ENCODE measurements around the gene CBLB.

DNA sequence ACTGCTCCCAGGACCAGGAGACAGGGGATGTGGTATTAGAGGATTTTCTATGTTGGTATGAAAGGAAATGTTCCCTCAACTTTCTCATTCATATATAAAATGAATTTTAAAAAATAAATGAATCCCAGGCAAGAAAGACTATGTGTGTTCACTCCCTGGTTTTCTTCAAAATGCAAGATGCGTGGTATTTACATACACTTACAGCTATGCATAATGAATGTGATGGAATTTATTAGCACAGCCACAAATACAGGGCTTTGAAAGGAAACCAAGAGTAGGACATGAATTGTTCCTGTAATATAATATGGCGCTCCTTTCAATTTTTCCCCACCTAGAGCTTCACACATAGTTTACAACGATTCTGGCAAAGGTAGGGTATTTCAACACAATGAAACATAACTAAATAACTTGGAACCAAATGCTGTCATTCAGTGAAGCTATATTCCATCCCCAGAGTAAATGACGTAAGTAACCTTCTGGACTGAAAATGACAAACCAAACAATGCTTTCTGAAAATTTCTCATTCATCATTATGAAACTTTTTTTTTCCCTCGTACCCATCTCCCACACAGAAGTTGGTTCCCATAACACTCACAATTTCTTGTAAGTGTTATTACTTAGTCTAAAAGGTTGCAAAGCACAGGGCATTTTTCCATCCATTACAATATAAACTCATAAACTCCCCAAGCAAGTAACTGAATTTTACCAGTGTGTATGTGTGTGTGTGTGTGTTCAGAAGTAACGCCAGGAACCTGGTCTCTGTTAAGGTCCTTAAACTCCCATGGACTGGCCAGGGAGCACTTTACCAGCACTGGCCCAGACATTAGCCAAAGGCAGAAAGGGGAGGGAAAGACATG lies 41.8 kb downstream of the CBLB start:
- TF ChIP-seq EZH2 (IDR thresholded peaks at IDR 0.05; ENCODE audit: borderline replicate concordance, low read depth, low read length): no peak
- TF ChIP-seq YY1 (IDR thresholded peaks at IDR 0.05; ENCODE audit: borderline replicate concordance in 1 of 3, control insufficient read depth in 1 of 3, extremely low read depth in 1 of 3, insufficient read depth in 3 of 3, insufficient read length in 1 of 3, insufficient replicate concordance in 2 of 3, low read depth in 1 of 3, low read length in 2 of 3): no peak
- TF ChIP-seq FOXK1 (CRISPR knock-in tag; IDR thresholded peaks at IDR 0.05; ENCODE audit: borderline replicate concordance): no peak
- no peak for TF ChIP-seq TRIM24 (IDR thresholded peaks at IDR 0.05)
- TF ChIP-seq, protein P1, sequence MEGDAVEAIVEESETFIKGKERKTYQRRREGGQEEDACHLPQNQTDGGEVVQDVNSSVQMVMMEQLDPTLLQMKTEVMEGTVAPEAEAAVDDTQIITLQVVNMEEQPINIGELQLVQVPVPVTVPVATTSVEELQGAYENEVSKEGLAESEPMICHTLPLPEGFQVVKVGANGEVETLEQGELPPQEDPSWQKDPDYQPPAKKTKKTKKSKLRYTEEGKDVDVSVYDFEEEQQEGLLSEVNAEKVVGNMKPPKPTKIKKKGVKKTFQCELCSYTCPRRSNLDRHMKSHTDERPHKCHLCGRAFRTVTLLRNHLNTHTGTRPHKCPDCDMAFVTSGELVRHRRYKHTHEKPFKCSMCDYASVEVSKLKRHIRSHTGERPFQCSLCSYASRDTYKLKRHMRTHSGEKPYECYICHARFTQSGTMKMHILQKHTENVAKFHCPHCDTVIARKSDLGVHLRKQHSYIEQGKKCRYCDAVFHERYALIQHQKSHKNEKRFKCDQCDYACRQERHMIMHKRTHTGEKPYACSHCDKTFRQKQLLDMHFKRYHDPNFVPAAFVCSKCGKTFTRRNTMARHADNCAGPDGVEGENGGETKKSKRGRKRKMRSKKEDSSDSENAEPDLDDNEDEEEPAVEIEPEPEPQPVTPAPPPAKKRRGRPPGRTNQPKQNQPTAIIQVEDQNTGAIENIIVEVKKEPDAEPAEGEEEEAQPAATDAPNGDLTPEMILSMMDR (IDR thresholded peaks at IDR 0.05 in 2 of 3, conservative IDR thresholded peaks at IDR 0.05 in 1 of 3; ENCODE audit: insufficient read depth in 2 of 3, low read depth in 1 of 3, low read length in 3 of 3): no peak
- TF ChIP-seq RAD21 (CRISPR knock-in tag; conservative IDR thresholded peaks at IDR 0.05 in 1 of 2, IDR thresholded peaks at IDR 0.05 in 1 of 2): no peak
- no peak for TF ChIP-seq KAT2B (IDR thresholded peaks at IDR 0.05; ENCODE audit: low read depth, low read length)

Data from K562 (cell line).